NCI-H1436 treated with DMSO at 0.1 percent for 48 hours (cell line): Measurements from ENCODE around the gene CSTF2T.
"Not testable (repeated sequence)": the region's sequence is repeated elsewhere in the genome, so short reads cannot be mapped to it uniquely, and the experiment has no call there.

Experiments
- DNase-seq: peaks from one replicate; lab custom pipeline; 2025; lab: John Stamatoyannopoulos, UW

CSTF2T gene

DNA sequence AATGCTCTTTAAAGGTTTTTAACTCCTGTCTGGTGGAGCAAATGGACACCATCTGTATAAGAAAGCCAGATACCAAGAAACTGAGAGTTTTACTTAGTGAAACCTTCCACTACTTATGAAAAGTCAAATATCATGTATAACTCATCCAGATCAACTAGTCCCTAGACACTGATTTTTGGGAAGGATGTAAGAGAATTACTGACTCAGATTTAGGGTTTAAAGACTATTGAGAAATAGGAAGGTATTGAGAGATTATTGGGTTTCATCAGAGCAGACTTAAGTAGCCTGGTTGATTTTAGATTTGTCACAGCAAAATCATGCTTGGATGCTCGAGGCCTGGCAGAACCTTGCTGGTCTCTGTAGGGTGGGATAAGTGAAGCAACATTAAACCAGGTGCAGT is 3.1 kb downstream of the CSTF2T start:
- DNase-seq = no peak

DNA sequence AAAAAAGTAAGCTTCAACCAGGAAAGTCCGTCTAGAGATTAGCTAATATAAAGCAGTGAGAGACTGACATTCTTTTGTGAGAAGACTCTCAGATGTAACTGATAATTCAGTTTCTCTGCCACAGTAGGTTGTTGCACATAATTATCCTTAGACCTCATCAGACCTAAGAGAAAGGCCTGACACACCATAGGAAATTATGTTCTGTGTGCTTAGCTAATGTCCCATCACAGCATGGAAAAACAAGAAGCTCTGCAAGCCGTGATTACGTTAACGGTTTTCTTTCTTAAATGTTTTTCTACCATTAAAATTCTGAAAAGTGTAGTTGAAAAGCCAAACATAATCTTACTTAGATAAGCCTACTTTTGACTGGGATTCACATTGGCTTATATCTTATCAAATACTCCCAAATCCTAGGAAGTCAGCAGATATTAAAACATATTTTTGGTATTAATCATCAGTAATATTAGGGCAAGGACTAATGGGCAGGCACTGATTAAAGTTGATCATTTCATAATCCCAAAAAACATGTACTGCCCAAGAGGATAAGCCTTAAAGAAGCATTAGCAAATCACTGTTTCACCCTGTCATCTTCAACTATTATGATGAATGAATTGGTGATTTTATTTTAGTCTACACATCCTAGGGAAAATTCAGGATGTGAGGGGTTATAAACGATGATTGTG is 5.2 kb downstream of the CSTF2T start:
- DNase-seq = no peak

DNA sequence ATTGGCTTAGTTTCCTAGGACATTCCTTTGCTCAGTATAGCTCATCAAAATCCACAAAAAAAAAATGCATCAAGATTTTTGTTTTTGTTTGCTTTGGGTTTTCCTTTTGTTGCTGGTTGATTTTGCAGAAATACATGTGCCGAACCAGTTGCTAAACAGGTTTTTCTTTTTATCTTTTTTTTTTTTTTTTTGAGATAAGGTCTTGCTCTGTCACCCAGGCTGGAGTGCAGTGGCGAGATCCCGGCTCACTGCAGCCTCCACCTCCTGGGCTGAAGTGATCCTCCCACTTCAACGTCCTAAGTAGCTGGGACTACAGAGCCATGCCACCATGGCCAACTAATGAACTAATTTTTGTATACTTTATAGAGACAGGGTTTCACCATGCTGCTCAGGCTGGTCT is 8.3 kb downstream of the CSTF2T start:
- DNase-seq = no peak

DNA sequence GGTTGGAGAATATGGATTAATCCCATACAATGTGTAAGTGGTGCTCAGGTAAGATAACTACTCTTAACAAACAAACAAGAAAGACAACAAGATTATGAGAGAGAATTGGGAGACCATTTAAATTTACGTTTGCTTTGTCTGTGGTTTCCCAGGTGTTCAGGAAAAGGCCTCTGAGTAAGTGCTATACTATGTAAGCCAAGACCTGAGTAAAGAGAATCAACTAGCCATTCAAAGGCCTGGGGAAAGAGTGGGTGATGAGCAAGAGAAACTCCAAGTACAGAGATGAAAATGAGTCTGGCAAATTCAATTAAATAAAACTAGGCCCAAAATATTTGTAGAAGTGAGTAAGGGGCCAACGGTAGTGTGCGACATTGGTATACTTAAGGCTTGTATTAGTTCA is 9.9 kb downstream of the CSTF2T start:
- DNase-seq = no peak

DNA sequence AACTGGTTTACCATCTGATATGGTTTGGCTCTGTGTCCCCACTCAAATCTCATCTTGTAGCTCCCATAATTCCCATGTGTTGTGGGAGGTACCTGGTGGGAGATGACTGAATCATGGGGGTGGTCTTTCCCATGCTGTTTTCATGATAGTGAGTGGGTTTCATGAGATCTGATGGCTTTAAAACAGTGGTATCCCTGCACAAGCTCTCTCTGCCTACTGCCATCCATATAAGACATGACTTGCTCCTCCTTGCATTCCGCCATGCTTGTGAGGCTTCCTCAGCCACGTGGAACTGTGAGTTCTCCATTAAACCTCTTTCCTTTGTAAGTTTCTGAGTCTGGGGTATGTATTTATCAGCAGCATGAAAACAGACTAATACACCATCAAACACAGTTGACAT is 10.6 kb downstream of the CSTF2T start:
- DNase-seq = not testable (repeated sequence)

DNA sequence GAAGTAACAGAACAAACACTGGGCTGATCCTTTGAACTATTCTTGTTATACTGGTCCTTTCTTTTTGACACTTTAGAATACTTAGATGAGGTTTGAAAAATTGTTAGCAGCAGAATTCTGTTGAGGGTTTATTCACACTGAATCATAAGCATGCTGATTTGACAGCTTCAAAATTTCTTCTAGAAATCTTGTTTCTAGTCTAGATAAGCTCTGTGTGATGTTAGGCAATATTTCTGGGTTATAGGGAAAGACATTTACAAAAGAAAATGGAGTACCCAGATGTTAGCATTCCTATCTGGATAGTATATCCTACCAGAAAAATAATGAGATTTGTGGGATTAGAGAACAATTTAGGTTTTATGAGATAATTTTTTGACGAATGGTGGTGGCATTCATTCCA is 12.1 kb downstream of the CSTF2T start:
- DNase-seq = no peak

DNA sequence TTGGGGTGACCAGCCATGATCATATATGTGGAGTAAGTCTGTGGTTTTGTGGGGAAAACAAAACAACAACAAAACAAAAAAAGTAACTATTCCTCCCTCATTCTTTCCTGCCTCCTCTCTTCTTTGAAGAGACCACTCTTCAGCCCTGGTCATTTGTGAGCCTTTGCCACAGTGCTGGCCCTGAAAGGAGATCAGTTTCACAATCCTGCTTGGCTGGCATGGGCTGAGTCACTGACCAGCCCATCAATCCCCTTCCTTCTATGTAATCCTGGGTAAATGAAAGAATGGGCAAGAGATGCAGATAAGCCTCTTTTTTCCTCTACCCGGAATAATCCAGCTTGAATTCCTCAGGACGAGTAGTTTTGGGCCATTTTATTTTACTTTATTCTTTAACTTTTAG is 13.6 kb downstream of the CSTF2T start:
- no peak for DNase-seq

DNA sequence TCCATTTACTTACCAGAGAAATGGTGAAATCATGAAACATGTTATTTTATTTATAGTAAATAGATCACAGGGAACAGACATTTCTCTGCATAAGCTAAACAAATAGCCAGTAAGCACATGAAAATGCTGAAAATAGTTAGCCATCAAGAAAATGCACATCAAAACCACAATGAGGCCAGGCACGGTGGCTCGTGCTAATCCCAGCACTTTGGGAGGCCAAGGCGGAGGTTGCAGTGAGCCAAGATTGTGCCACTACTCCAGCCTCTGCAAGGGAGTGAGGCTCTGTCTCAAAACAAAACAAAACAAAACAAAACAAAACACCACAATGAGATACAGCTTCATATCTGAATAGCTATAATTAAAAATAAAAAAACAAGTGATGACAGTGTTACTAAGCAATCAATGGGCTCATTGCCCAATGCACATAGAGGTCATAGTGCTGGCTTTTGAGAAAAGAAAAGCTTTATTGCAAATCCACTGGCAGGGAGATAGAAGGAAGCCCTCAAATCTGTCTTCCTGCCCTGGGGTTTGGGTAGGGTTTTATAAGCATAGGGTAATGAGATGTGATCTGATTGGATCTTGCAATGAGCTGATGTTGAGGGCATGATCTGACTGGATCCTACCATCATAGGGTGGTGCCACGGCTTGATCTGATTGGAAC is 16.2 kb downstream of the CSTF2T start:
- no peak for DNase-seq

DNA sequence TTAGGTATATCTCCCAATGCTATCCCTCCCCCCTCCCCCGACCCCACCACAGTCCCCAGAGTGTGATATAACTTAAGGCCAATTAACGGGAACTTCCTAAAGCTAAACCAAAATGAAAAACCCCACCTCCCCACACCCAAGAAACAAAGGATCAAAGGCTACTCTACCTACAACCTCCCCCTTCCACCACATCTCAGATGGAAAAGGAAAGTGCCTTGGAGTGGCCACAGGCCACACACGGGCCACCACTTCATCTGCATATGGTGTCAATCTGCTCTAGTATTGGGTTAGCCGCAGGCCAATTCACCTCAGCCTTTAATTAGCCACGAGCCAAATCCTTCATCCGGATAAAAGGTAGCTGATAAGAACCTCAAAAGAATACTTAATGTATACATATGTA is 19.6 kb downstream of the CSTF2T start:
- no peak for DNase-seq

DNA sequence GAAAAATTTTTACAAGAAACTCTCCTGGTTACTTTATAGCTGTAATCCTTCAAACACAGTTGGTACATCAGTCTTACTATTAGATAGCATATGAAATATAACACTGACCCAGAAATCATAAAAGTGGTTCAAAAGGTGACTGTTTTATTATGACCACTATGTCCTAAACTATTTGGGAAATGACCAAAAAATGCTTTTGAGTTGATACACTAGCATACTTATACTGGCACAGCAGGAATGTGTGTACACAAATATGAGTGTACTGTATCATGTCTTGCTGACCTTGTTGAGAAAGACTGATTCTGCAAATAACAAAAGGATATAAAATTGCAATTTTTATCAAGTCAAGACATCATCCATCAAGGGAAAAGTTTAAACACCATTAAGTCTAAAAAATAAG is 24.3 kb downstream of the CSTF2T start:
- DNase-seq = no peak

DNA sequence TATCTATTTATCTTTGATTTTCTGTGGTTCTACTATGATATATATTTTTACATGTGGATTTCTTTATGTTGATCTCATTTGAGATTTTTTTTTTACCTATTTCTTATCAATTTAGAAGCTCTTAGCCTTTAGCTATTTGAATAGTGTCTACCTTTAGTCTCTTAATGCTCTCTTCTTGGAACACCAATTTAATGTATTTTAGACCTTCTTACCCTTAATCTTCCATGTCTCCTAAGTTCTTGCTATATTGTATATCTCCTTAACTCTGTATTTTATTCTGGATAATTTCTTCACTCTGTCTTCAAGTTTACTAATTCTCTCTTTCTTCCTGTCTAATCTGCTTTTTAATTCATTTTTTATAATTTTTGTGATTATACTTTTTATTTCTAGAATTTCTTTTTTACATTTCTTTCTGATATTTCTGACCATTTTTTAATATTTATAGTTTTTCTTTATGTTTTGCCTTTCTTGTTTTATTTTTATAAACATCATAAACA is 27.3 kb downstream of the CSTF2T start:
- no peak for DNase-seq

DNA sequence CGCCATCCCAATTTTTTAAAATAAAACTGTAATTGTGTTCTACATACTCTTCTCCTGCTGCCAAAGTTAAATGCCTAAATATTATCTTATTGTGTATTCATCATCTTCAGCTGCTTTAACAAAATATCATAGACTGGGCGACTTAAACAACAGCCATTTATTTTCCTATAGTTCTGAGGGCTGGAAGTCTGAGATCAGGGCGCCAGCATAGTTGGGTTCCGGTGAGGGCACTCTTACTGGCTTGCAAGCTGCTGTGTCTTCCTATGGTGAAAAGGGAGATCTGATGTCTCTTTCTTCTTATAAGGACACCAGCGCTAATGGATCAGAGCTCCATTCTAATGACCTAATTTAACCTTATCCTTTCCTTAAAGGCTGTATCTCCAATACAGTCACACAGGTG is 30.4 kb downstream of the CSTF2T start:
- DNase-seq = no peak

DNA sequence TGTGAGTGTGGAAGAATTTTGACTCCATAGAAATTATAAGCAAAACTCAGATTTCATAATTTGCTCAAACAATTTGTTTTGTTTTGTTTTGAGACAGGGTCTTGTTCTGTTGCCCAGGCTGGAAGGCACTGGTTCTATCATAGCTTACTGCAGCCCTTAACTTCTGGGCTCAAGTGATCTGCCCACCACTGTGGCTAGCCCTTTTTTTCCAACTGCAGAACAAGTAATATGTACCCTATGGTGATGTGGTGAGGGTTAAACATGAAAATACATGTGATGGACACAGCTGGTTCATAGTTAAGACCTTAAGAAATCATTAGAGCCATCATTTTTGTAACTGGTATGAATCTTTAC is 31.1 kb downstream of the CSTF2T start:
- DNase-seq = no peak

DNA sequence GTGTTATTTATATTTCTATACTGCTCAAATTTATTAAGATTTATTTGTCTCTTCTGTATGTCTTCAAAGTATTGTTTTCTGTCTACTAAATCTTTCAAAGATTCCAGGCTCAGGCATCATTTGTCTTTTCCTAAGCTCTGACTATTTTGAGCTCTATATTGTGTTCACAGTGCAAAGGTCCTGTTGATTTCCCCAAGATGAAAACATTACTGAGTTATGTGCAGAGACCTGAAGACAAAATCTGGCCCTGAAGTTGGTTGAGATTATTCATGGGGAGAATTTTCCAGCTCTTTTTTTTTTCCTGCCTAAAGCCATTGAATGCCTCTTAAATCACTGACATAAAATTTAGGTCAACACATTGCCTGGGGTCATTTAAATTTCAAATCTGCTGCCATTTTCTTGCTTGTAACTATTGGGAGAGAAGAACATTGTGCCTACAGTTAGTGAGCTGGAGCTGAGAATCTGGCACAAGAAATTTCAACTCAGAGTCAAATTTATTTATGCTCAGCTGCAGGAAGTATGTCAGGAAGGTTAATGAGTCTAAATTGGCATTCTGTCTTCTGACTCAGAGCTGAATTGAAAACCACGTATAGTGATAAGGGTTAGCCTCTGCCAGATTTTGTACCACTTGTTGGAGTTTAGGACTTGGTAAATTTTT is 31.6 kb downstream of the CSTF2T start:
- DNase-seq = no peak

DNA sequence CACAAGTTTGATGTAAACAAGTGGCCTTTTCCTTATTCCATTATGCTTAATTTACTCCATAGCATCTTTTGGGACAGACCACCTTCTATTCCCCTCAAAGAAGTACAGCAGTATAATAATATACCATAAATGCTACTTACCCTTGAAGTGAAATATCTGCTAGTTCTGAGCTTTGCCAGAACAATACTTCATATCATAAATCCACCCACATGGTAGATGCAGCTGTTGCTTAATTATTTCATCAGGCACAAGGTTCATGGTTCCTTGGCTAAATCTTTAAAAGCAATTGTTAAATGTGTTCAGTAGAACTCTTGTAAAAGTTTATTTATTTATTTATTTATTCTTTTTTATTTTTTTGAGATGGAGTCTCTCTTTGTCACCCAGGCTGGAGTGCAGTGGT is 32.9 kb downstream of the CSTF2T start:
- DNase-seq = no peak

DNA sequence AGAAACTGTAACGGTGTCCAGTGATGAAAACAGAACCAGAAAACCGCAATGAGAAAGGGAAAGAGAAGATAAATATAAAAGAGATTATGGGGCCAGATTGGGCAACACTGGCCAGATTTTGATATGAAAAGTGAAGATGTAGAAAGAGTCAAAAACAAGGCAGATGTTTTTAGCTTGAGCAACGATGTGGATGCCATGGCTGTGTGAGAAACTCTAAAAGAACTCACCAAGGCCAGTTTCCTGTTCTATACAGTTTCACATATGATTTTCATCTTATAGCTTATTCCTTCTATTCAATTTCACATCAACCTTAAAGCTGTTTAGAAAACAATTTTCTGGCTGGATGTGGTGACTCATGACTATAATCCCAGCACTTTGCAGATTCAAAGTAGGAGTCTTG is 36.3 kb downstream of the CSTF2T start:
- no peak for DNase-seq

DNA sequence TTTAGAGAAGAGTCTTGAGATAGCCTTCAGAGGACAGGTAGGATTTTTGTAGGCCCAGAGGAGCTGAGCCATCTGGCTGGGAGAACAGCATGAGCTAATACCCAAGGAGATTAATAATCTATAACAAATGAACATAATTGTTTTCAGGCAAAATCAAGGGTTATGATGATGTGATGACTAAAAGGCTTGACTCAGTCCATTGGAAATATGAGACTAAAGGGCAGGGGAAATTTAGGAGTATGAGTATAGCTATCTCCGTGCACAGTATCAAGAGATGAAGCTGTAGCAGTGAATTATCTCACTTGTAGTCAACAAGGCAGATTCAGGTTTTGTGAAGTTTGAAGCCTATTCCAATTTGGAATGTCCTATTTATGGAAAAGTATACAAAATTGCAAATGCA is 40.1 kb downstream of the CSTF2T start:
- DNase-seq = no peak

DNA sequence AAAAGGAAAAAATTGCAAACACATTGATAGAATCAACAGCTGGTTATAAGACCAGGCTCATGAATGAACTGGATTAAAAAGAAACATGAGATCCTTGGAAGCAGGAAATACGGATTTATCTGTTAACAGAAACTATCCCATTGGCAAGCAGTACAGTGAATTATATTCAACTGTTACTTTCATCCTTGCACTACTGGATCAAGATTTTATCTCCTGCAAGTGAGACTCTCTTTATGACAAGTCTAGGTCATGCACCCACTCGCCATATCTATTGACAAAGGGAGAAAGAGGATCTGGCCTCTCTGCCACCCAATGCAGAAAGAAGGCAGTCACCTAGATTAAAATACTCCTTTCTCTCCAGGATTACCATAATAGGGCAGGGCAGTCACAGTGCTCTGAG is 41.4 kb downstream of the CSTF2T start:
- DNase-seq = no peak

DNA sequence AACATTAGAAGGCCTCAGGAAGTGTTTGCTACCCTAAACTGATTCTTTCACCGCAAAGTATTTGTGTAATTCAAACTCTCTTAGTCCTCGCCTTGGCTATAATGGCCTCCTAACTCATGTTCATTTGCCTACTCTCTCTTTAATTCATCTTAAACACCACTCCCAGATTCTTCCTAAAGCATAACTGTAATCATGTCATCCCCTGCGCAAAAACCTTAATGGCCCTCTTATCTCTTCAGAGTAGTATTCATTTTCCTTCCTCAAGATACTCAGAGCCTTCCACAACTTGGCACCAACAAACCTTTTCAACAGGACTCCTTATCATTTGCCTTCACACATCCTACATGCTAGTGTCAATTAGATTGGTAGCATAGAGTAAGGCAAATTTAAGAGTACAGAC is 42.9 kb downstream of the CSTF2T start:
- no peak for DNase-seq

DNA sequence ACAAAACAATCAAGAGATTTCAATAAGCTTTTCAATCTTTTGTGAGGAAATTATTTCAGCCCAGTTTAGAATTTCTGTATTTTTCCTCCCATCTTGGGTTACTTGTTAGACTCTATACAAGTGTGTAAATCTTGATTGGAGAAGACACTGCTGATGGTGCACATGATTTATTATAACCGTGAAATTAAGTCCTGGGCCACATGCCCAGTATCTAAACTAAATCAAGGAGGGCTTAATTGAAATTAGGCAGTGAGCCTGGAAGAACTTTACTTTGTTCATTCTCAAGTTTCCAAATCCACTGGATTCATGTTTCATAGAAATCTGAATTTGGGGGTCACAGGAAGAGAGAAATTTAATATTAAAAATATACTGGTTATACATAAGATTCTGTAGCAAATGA is 44.5 kb downstream of the CSTF2T start:
- DNase-seq = no peak

DNA sequence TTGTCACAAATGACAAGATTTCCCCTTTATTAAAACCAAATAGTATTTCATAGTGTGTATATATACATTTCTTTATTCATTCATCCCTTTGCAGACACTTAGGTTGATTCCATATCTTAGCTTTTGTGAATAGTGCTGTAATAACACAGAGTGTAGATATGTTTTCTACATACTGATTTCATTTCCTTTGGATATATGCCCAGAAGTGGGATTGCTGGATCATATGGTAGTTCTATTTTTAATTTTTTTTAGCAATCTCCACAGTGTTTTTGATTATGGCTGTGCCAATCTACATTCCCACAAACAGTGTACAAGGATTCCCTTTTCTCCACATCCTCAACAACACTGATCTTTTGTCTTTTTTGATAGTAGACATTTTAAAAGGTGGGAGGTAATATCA is 46.4 kb downstream of the CSTF2T start:
- no peak for DNase-seq

DNA sequence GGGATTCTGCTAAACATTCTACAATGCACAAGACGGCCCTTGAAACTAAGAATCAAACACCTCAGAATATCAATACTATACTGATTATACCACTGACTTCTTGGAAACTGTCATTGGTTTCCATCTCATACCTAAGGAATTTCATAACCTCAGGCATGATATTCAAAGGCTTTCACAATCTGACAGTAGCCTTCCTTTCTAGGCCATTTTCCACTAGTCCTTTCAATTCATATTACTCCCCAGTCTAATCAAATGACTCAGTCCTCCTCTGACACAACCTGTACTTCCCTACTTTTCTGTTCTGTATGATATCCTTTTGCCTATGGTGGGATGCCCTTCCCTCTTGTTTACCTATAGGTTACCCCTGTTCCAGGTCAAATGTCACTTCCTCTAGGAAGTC is 48.3 kb downstream of the CSTF2T start:
- DNase-seq = no peak

DNA sequence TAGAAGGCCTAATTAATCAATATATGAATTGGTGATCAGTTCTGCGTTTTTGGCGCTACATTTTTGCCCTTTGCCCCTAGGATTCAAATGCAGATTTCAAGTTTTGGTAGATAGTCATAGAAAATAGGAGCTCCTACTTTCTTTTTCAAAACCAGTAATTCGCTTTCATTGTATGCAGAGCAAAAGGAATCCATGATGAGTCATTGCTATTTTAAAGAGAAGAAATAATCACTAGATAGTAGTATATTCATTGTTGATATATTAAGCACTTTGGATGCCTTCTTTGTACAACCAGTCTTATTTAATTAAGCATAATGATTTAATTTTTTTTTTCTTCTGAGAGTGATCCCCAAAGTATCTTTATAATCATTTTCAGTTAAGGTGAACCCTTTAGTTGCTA is 50.3 kb downstream of the CSTF2T start:
- no peak for DNase-seq
